GM21390 (cell line): Measurements from ENCODE around the gene NCCRP1.

ENCODE experiments used
- ATAC-seq: cut with Tn5 transposase; IDR thresholded peaks from one replicate; pipeline ENCODE4 v1.9.1; 2021; ENCODE audit not compliant: unreplicated experiment

Gene NCCRP1

GRCh38 chr19:39179754-39180153, 17.0 kb upstream of the NCCRP1 start:
- ATAC-seq = no peak

DNA sequence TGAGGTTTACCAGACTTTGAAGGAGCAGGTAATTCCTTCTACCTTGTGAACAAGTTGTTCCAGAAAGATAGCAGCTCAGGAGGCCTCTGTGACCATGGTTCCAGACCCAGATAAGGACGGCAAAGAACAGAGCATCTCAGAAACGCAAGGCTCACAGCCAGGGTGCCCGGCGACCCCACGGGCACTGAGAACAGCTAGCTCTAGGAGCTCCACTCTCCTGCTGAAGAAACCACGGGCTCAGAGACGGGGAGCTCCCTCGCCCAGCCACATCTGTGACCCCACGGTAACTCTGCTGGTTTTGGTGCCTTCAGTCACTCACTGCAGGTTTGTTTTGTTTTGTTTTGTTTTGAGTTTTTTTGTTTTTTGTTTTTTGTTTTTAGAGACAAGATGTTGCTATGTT, 16.0 kb upstream of the NCCRP1 start:
- no peak for ATAC-seq

- no peak for ATAC-seq
Observed at GRCh38 chr19:39181500-39182173, 15.1 kb upstream of the NCCRP1 start.

GRCh38 chr19:39182174-39182505, 14.6 kb upstream of the NCCRP1 start:
- no peak for ATAC-seq

GRCh38 chr19:39183104-39183503, 13.7 kb upstream of the NCCRP1 start:
- no peak for ATAC-seq

DNA sequence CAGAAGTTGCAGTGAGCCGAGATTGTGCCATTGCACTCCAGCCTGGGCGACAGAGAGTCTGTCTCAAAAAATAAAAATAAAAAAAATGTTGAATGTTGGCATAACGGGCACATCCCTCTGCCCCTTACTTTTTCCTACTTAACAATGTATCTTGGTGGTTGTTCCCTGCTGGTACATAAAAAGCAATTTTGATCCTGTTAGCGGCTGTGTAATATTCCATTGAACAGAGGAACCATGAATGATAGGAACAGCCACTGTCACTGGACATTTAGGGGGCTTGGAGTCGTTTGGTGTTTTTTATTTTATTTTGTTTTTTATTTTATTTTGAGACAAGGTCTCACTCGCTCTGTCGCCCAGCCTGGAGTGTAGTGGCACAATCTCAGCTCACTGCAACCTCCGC, 10.4 kb upstream of the NCCRP1 start:
- no peak for ATAC-seq

- no peak for ATAC-seq
Observed at GRCh38 chr19:39187552-39187943, 9.2 kb upstream of the NCCRP1 start.

GRCh38 chr19:39188960-39189359, 7.8 kb upstream of the NCCRP1 start:
- ATAC-seq = no peak

DNA sequence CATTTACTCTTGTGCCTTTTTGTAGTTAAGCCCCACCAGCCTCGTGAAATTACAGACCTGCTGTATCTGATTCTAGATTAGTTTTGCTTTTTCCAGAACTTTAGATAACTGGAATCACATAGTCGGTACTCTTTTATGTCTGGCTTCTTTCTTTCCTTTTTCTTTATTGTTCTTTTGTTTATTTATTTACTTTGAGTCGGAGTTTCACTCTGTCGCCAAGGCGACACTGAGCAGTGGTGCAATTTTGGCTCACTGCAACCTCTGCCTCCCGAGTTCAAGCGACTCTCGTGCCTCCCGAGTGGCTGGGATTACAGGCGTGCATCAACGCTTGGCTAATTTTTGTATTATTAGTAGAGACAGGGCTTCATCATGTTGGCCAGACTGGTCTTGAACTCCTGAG, 6.0 kb upstream of the NCCRP1 start:
- no peak for ATAC-seq

DNA sequence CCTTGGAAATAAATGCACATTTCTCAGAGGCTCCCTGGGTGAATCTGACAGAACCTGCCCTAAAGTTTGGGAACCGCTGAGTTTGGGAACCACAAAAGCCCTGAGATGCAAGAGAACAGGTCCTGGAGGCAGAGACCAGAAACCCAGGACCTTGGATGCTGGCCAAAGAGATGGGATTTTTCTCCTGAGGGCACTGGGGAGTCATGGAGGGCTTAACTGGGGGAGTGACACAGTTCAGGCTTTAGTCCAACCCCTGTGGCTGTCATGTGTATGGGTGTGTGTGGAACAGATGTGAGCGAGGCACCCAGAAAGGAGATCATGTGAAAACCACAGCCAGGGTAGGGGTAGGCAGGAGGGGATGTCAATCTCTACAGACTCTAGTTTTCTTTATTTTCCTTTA, 3.9 kb upstream of the NCCRP1 start:
- ATAC-seq = no peak

DNA sequence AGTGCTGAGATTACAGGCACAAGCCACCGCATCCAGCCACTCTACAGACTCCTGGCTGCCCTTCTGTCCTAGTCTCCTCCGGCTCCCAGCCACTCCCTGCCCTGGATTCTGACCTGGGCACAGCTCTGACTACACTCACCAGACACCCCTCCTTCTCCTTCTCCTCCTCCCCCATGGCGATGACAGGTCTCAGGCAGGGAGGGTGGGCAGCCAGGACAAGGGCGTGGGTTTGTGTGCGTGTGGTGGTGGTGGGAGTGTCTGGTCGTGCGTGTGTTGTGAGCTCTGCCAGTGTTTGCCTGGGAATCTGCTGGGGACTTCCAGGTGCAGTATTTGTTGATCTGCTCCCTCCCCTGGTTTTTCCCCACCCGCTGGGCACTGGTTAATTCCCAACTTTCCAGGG, 3.0 kb upstream of the NCCRP1 start:
- no peak for ATAC-seq

DNA sequence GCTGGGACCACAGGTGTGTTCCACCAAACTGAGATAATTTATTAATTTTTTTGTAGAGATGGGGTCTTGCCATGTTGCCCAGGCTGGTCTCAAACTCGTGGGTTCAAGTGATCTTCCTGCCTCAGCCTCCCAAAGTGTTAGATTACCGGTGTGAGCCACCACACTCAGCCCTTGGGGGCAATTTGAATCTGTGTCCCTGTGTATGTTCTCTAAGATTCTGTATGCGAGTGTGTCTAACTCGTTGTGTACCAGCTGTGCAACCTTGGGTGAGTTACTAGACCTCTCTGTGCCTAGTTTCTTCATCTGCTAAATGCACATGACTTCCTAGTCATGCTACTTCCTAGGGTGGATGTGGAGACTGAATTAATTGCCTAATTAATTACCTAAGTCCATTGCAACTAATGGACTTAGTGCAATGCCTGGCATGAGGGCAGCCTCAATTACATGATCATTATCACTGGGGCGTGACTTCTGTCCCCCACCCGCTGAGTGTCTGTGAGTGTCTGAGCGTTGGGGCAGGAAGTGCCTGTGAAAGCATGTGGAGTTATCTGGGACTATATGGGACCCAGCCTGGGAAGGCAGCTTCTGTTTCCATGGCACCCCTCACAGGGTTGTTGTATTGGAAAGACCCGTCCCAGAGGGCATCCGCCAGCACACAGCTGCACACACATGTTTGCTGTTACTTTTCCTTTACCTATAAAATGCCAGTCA, 1.8 kb upstream of the NCCRP1 start:
- no peak for ATAC-seq

DNA sequence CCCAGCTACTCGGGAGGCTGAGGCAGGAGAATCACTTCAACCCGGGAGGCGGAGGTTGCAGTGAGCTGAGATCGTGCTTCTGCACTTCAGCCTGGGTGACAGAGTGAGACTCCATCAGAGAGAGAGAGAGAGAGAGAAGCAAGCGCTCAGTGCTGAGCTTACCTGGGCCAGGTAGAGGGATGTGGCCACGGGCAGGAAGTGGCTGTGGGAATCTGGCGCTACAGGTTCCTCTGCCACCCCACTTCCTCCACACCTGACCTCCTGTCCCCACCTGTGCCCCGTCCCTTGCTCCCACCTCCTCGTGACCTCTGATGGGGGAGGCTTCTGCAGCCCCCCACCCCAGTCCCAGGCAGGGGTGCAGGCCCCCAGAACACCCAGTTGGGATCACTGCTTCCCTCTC, 1.0 kb upstream of the NCCRP1 start:
- ATAC-seq = no peak

DNA sequence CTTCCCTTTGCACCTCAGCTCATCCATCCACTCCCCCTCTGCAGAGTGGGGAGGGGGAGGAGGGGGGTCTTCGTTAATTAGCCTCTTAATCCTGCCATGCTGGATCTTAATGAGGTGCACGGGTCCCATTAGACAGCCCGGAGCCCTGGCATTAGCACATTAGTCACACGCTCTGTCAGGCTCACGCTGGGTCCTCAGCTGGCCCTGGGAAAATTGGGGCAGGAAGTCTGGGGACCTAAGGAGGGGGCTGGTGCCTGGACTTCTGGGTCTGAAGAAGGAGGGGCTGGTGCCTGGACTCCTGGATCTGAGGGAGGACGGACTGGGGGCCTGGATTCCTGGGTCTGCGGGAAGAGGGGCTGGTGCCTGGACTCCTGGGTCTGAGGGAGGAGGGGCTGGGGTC, 444 bp upstream of the NCCRP1 start:
- ATAC-seq = no peak

- no peak for ATAC-seq
Observed at GRCh38 chr19:39197808-39198207, 1.0 kb downstream of the NCCRP1 start.

GRCh38 chr19:39199025-39199424, 2.3 kb downstream of the NCCRP1 start:
- no peak for ATAC-seq

DNA sequence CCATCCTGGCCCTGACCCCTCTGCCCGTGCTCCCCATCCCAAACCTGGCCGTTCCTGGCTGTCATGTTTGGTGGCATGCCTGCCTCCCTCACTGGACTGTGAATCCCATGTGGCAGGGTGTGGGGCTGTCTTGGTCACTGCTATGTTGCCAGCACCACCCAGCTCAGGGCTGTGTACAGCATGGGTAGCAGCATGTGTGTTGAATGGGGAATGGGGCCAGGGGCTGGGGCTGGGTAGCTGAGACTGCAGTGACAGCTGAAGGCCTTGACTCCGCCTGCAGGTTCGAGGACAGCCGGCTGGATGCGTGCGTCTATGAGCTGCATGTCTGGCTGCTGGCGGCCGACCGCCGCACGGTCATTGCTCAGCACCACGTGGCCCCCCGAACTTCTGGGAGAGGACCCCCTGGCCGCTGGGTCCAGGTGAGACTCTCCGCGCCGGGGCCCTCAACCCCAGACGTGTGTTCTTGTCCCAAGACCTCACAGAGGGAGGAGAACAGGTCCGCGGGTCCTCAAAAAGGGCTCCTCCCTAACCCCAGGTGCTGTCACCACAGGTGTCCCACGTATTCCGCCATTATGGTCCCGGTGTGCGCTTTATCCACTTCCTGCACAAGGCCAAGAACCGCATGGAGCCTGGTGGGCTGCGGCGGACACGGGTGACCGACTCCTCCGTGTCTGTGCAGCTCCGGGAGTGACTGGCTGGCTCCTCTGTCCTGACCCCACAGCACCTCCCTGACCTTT, 3.5 kb downstream of the NCCRP1 start:
- ATAC-seq = no peak

DNA sequence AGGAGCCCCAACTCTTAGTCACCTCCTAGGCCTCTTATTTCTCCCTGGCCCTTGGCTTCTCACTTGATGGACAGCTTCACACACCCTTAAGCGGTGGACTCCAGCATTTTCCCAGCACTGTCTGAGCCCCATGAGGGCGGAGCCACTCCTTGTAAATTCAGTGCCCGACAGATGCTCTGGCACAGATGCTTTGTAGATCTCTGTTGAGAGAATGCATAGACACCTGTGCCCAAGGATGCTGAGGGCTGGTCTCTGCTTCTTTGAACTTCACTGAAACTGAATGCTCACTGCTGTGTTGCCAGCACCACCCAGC, 4.0 kb downstream of the NCCRP1 start:
- no peak for ATAC-seq

DNA sequence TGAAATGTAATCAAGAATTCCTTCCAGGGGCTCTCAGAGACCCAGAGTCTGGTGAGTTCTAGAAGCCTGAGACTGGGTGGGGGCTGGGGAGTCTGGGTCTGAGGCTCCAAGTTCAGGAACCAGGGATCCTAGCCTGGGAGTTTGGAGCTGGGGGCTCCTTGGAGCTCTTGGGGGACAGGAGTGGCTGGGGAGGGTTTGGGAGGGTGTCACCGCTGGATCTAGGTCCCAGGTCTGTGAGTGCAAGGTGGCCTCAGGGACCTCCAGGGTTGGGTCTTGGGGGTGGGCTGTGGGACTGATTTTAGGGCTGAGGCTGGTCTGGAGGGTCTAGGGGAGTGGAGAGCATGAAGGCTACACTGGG, 6.2 kb downstream of the NCCRP1 start:
- ATAC-seq = no peak

GRCh38 chr19:39203372-39204341, 6.9 kb downstream of the NCCRP1 start, which contains the start of gene SYCN:
Gene SYCN (minus strand): TSS chr19:39204263. CDS start chr19:39204254, 9 bp downstream.
- ATAC-seq = no peak

DNA sequence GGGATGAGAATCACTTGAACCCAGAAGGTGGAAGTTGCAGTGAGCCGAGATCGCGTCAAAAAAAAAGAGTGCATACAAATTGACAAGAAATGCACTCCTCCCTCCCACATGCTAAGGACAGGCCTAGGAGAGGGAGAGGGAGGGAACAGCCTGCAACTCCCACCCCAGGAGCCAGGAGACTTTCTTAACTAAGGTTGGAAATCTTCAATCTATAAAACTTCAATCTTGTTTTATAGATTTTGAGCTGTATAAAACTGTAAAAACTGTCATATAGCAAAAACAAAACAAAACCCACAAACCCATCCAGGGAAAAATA, 8.6 kb downstream of the NCCRP1 start:
- no peak for ATAC-seq

- no peak for ATAC-seq
Observed at GRCh38 chr19:39206122-39206521, 9.4 kb downstream of the NCCRP1 start.
